Smooth muscle cell of the brain vasculature (primary cell): ENCODE measurements around the gene SLC6A13.

Experiments used
- DNase-seq: peaks from one replicate; pipeline ENCODE4 v3.0.0-alpha.2; 2012; ENCODE audit warnings: low read depth, low spot score

Gene SLC6A13

GRCh38 chr12:215116-215515 lies 47.5 kb downstream of the SLC6A13 start:
- no peak for DNase-seq

DNA sequence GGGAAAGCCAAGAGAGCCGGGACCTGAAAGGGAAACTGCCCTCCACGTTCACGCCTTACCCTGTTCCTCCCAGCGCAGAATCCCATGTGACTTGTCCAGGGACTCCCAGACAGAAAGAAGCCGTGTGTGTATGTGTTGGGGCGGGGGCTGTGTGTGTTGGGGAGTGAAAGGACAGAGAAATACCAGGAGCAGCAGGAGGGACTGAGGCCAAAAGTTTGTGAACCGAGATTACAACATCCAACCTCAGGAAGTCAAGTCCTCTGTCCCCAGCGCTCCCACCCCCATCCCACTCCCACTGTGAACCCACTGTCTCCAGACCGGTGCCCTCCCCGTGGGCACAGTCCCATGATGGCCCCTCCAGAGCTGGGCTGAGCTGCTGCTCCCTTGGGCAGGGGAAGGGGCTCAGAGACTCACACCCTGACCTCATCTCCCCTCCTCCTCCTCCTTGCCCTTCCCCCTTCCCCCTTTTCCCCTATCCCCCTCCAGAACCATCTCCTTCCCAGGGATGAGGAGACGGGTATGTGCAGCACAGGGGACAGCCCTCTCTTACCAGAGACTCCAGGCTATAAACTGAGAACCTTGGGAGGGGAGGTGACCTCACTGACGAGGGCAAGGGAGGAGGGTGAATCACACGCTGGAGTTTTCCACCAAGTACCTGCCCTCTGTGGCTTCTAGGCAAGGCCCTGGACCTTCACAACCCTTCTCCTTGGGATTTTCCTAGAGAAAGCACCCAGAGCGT lies 48.5 kb downstream of the SLC6A13 start, which contains the start of gene SLC6A12:
TSS of gene SLC6A12 (minus strand) at position 155 of the 739 bp plus-strand sequence. CDS start 4,171 bp downstream, outside the sequence.
- no peak for DNase-seq

- no peak for DNase-seq
Measured at GRCh38 chr12:213527-213932, 49.1 kb downstream of the SLC6A13 start.

GRCh38 chr12:212715-213526 lies 49.7 kb downstream of the SLC6A13 start:
- no peak for DNase-seq

GRCh38 chr12:212415-212714 lies 50.3 kb downstream of the SLC6A13 start:
- no peak for DNase-seq

DNA sequence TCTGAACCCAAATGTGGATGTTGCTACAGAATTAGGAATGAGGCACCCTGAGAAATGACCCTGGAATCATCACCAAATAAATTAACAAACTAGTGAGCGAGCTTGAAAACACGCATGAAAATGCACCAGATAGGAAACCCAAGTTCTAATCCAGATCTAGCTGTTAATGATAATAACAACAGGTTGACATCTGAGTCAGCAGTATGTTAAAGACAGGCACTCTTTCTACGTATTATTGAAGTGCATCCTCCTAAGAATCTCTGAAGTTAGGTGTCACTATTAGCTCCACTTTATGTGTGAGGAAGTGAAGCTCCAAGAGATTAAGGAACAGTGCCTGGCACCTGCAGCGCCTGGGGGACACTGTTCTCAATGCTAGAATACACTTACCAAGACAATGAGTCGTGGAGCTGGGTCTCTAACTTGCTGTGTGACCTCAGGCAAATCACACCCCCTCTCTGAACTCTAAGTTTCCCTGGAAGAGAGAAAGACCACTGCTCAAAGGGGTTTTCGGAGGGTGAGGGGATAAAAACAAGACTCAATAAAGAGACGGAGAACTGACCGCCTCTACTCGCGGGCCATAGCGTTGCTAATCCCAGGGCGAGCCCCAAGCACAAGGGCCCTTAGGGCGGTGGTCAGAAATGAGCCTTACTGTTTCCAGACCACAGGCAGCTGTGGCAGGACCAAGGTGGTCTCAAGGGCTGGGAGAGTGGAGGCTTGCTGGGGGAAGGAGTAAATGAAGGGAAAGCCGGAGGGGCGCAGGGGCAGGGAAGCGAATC lies 50.8 kb downstream of the SLC6A13 start:
- DNase-seq = no peak

- DNase-seq = no peak
Measured at GRCh38 chr12:211142-211465, 51.5 kb downstream of the SLC6A13 start.

- DNase-seq = no peak
Measured at GRCh38 chr12:210277-211141, 52.1 kb downstream of the SLC6A13 start.

- no peak for DNase-seq
Measured at GRCh38 chr12:209851-210250, 52.8 kb downstream of the SLC6A13 start.

GRCh38 chr12:209246-209645 lies 53.4 kb downstream of the SLC6A13 start:
- DNase-seq = no peak

DNA sequence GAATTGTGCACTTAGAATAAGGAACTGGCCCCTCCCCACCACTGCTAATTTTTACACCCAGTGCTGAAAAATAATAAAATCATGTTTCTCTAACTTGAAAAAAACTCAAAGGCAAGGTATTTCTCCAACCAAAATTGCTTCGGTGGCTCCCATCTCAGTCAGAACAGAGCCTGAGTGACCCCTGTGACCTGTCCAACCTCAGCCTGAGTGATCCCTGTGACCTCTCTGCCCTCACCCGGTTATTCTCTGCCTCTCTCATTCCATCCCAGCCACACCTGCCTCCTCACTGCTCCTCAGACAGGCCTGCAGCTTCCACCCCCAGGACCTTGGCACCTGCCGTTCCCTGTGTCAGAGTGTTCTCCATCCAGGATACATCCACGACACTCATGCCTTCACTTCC lies 53.8 kb downstream of the SLC6A13 start:
- no peak for DNase-seq

DNA sequence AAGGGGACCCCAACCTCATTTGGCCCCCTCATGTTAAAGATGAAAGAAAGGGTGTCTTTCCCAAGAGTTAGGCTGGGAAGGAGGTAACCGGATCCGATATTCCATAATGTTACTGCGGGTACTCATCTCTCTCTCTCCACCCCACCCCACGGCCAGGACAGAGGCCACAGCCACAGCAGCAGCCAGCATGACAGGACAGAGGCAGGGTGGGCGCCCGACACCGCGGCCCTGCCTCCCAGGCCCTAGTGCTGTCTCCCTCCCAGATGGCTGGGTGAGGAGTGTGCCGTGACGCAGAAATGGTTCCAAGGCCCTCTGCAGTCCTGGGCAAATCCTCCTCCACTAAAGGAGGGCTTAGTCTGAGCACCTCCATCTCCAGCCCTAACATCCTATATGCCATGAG lies 54.8 kb downstream of the SLC6A13 start:
- no peak for DNase-seq

- no peak for DNase-seq
Measured at GRCh38 chr12:206746-207440, 55.7 kb downstream of the SLC6A13 start.

DNA sequence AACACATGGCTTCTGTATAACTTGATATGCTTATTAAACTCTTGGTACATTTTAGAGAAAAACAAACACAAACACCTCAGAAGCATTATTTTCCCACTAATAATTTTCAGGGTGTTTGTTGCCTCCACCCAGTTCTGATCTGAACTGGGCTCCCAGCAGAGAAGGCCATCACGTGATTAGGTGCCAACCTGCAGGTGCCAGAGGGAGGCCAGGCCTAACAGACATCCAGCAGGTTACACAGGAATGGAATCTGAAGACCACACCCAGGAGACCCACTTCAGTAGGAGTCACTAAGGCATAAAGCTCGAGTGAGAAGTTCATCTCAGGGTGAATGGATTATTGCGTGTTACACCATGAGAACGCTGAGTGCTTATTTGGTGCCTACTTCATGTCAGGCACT lies 57.6 kb downstream of the SLC6A13 start:
- no peak for DNase-seq

- DNase-seq = no peak
Measured at GRCh38 chr12:204261-204678, 58.4 kb downstream of the SLC6A13 start.

- no peak for DNase-seq
Measured at GRCh38 chr12:203462-204260, 59.0 kb downstream of the SLC6A13 start.

DNA sequence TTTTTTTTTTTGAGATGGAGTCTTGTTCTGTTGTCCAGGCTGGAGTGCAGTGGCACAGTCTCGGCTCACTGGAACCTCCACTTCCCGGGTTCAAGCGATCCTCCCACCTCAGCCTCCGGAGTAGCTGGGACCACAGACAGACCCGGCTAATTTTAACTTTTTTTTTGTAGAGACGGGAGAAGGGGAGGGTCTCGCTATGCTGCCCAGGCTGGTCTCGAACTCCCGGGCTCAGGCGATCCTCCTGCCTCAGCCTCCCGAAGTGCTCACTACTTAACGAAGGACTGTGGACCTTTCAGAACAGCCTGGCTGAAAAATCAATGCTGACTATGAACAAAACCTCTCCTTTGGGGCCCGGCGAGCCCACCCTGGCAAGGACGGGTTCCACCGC lies 59.6 kb downstream of the SLC6A13 start:
- DNase-seq = no peak

DNA sequence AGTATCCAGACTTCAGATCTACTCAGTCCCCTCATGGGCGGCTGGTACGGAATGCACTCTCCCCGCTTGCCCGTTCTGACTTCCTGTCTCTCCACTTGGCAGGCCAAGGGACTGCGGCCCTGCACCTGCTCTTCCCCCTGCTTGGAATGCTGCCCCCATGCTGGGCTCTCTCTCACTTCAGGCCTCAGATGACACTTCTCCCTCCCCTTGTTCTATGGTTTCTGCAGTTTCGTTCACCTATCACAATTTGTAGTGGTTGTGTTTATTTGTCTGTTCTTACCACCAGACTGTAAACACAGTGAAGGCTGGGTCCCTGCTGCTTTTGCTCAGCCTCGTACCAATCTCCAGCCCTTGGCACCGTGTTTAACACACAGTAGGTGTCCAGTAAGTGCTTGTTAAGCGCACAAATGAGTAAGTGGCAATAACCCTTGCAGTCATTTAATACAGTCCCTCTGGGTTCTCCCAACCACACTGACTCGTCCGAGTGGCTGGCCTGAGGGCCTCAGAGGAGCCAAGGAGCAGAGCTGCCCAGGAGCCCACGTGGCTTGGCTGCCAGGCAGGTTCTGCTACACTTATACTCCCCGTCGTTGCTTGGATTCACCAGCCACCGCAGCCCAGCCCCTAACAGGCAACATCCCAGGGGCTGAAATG lies 60.4 kb downstream of the SLC6A13 start:
- no peak for DNase-seq

GRCh38 chr12:201361-201760 lies 61.3 kb downstream of the SLC6A13 start:
- DNase-seq = no peak

- DNase-seq = no peak
Measured at GRCh38 chr12:198705-199104, 63.9 kb downstream of the SLC6A13 start.
